ENCODE data around the gene UQCR10. TPM values are rescaled to one million over a fixed set of nuclear protein-coding genes. Genes with fewer than 3 reads are reported as not detected.
A peak's percentile ranks its signal among the peaks of the same experiment; 100 is the strongest.

Gene UQCR10
- total and polyA plus RNA-seq, 11 donors: 244 to 1,063 (median 321) TPM

- H3K9me3 ChIP-seq: no peaks in the 10 kb centered on the region
- H3K36me3 ChIP-seq: peaks cover 0 to 2% (median 0%) of the 10 kb centered on the region in 9 donors
- no peak overlapping the region for H3K4me3 ChIP-seq
- H3K27me3 ChIP-seq: peaks cover 10 to 35% (median 18%) of the 10 kb centered on the region in 9 donors
- 46 to 60% (median 53%) methylated on average over 8 of the region's 8 CpGs for whole genome bisulfite sequencing, 4 donors
- H3K27ac ChIP-seq: no peak overlapping the region
- peaks cover 0 to 12% (median 0%) of the 10 kb centered on the region in 12 donors for H3K4me1 ChIP-seq
- DNase-seq (no peak), ATAC-seq (no peak)
- intact Hi-C loops (cut with DNase I): no loop called here
- TF ChIP-seq POLR2A (IDR thresholded peaks at IDR 0.05) (no peak), CTCF (IDR thresholded peaks at IDR 0.05) (no peak)
These were observed 42.3 kb upstream of the UQCR10 start for GRCh38 chr22:29724843-29725242.

- TF ChIP-seq CTCF (IDR thresholded peaks at IDR 0.05) (no peak), POLR2A (IDR thresholded peaks at IDR 0.05) (no peak)
- peaks cover 0 to under 1% (median 0%) of the 10 kb centered on the region in 12 donors for H3K4me1 ChIP-seq
- DNase-seq (no peak), ATAC-seq (no peak)
- H3K27ac ChIP-seq: no peak overlapping the region
- peaks cover 0 to 14% (median 5%) of the 10 kb centered on the region in 9 donors for H3K36me3 ChIP-seq
- peaks cover 2 to 29% (median 8%) of the 10 kb centered on the region in 9 donors for H3K27me3 ChIP-seq
- no peaks in the 10 kb centered on the region for H3K9me3 ChIP-seq
- no peak overlapping the region for H3K4me3 ChIP-seq
- 54 to 69% (median 62%) methylated on average over 2 to 7 of the region's 7 CpGs for WGBS, 4 donors
- intact Hi-C loops (cut with DNase I): no loop called here
These were observed 41.1 kb upstream of the UQCR10 start for GRCh38 chr22:29726106-29726505.

GRCh38 chr22:29726512-29727130 lies 40.5 kb upstream of the UQCR10 start:
- intact Hi-C loops (cut with DNase I): no loop called here
- Histone ChIP-seq H3K27ac (no peak overlapping the region), H3K4me1 (no peaks in the 10 kb centered on the region), H3K27me3 (peaks cover 0 to 24% (median 4%) of the 10 kb centered on the region in 9 donors), H3K36me3 (peaks cover 0 to 19% (median 7%) of the 10 kb centered on the region in 9 donors), H3K4me3 (no peak overlapping the region), H3K9me3 (no peaks in the 10 kb centered on the region)
- no peak for TF ChIP-seq POLR2A (IDR thresholded peaks at IDR 0.05)
- no peak for TF ChIP-seq CTCF (IDR thresholded peaks at IDR 0.05)
- DNase-seq: no peak
- WGBS, 4 donors: 30 to 39% (median 31%) methylated on average over 11 to 15 of the region's 15 CpGs
- no peak for ATAC-seq

- intact Hi-C loops (cut with DNase I): no loop called here
- peaks cover 0 to 19% (median 4%) of the 10 kb centered on the region in 9 donors for H3K27me3 ChIP-seq
- TF ChIP-seq CTCF (IDR thresholded peaks at IDR 0.05) (peak in 10 of 12 donors; percentile 23 to 47 (median 40)), POLR2A (IDR thresholded peaks at IDR 0.05) (no peak)
- H3K9me3 ChIP-seq: no peaks in the 10 kb centered on the region
- no peak overlapping the region for H3K4me3 ChIP-seq
- H3K27ac ChIP-seq: no peak overlapping the region
- ATAC-seq: peak in 3 of 4 donors; percentile 28 to 56 (median 33)
- H3K4me1 ChIP-seq: no peaks in the 10 kb centered on the region
- WGBS, 4 donors: 5 to 8% (median 5%) methylated on average over 10 to 17 of the region's 17 CpGs
- peaks cover 0 to 19% (median 7%) of the 10 kb centered on the region in 9 donors for H3K36me3 ChIP-seq
- peak in 1 of 5 donors; percentile 47 for DNase-seq
These were observed 40.0 kb upstream of the UQCR10 start for GRCh38 chr22:29727131-29727523.

Measured in heart left ventricle (tissue), 16 donors.